Measurements from ENCODE around the gene PIK3R2. TPM values are rescaled to one million over a fixed set of nuclear protein-coding genes. Genes with fewer than 3 reads are reported as not detected.

The PIK3R2 gene
- total RNA-seq, 1 donor from 2014 or later: 24.8 TPM

GRCh38 chr19:18122860-18123795 lies 29.8 kb upstream of the PIK3R2 start:
- peaks cover 11% of the 10 kb centered on the region for H3K4me1 ChIP-seq
- no peak overlapping the region for H3K27ac ChIP-seq
- no peaks in the 10 kb centered on the region for H3K9me3 ChIP-seq
- intact Hi-C loops (cut with DNase I): no loop called here
- no peak for DNase-seq (ENCODE audit: extremely low spot score in 2 of 2)
- peak in 1 of 2 donors; percentile 51 for TF ChIP-seq POLR2AphosphoS5 (IDR thresholded peaks at IDR 0.05; ENCODE audit: insufficient read depth in 1 of 2, low read depth in 1 of 2)
- TF ChIP-seq, protein P1, sequence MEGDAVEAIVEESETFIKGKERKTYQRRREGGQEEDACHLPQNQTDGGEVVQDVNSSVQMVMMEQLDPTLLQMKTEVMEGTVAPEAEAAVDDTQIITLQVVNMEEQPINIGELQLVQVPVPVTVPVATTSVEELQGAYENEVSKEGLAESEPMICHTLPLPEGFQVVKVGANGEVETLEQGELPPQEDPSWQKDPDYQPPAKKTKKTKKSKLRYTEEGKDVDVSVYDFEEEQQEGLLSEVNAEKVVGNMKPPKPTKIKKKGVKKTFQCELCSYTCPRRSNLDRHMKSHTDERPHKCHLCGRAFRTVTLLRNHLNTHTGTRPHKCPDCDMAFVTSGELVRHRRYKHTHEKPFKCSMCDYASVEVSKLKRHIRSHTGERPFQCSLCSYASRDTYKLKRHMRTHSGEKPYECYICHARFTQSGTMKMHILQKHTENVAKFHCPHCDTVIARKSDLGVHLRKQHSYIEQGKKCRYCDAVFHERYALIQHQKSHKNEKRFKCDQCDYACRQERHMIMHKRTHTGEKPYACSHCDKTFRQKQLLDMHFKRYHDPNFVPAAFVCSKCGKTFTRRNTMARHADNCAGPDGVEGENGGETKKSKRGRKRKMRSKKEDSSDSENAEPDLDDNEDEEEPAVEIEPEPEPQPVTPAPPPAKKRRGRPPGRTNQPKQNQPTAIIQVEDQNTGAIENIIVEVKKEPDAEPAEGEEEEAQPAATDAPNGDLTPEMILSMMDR (IDR thresholded peaks at IDR 0.05): no peak
- no peak overlapping the region for H3K4me3 ChIP-seq
- H3K36me3 ChIP-seq: no peaks in the 10 kb centered on the region
- H3K27me3 ChIP-seq: no peaks in the 10 kb centered on the region

DNA sequence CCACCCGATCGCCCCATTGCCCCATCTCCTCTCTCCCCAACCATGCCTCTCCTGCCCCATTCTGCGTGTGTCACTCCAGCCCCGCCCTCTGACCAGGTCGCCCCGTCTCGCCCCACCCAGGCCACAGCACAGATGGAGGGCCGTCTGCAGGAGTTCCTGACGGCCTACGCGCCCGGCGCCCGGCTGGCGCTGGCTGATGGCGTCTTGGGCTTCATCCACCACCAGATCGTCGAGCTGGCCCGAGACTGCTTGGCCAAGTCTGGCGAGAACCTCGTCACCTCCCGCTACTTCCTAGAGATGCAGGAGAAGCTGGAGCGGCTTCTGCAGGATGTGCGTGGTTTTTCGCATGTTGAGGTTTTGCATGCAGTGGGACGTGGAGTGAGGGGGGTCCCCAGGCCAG lies 29.1 kb upstream of the PIK3R2 start:
- Histone ChIP-seq H3K4me3 (no peak overlapping the region), H3K36me3 (peaks cover 0 to 5% of the 10 kb centered on the region in 2 donors), H3K9me3 (no peaks in the 10 kb centered on the region), H3K27ac (no peak overlapping the region), H3K4me1 (peaks cover 4% of the 10 kb centered on the region), H3K27me3 (no peaks in the 10 kb centered on the region)
- DNase-seq (ENCODE audit: extremely low spot score in 2 of 2): no peak
- intact Hi-C loops (cut with DNase I): no loop called here
- no peak for TF ChIP-seq POLR2A (IDR thresholded peaks at IDR 0.05)
- TF ChIP-seq POLR2AphosphoS5 (IDR thresholded peaks at IDR 0.05; ENCODE audit: insufficient read depth in 1 of 2, low read depth in 1 of 2): no peak
- TF ChIP-seq, protein P1 (IDR thresholded peaks at IDR 0.05): no peak

DNA sequence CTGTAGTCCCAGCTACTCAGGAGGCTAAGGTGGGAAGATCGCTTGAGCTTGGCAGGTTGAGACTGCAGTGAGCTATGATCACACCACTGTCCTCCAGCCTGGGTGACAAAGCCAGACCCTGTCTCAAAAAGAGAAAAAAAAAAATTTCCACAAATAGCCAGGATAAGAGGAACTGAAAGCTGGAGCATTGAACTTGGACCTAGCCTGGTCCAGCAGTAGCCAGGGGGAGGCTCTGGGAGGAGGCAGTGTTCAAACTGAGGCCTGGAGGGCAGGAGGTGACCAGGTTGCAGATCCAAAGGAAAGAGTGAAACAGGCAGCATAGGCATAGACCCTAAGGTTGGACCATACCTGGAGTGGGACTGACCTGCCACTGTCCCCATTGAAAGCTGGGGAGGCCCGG lies 26.9 kb upstream of the PIK3R2 start:
- no peaks in the 10 kb centered on the region for H3K4me1 ChIP-seq
- no peaks in the 10 kb centered on the region for H3K27me3 ChIP-seq
- H3K9me3 ChIP-seq: no peaks in the 10 kb centered on the region
- TF ChIP-seq, protein P1 (IDR thresholded peaks at IDR 0.05): no peak
- no peak for TF ChIP-seq POLR2A (IDR thresholded peaks at IDR 0.05)
- H3K36me3 ChIP-seq: peaks cover 0 to 10% of the 10 kb centered on the region in 2 donors
- H3K4me3 ChIP-seq: no peak overlapping the region
- H3K27ac ChIP-seq: no peak overlapping the region
- DNase-seq (ENCODE audit: extremely low spot score in 2 of 2): no peak
- intact Hi-C loops (cut with DNase I): no loop called here

- intact Hi-C loops (cut with DNase I): no loop called here
- no peak for DNase-seq (ENCODE audit: extremely low spot score in 2 of 2)
- no peak overlapping the region for H3K27ac ChIP-seq
- no peaks in the 10 kb centered on the region for H3K9me3 ChIP-seq
- H3K36me3 ChIP-seq: peaks cover 0 to 18% of the 10 kb centered on the region in 2 donors
- no peak for TF ChIP-seq POLR2A (IDR thresholded peaks at IDR 0.05)
- no peak for TF ChIP-seq POLR2AphosphoS5 (IDR thresholded peaks at IDR 0.05; ENCODE audit: insufficient read depth in 1 of 2, low read depth in 1 of 2)
- TF ChIP-seq, protein P1 (IDR thresholded peaks at IDR 0.05): no peak
- no peak overlapping the region for H3K4me3 ChIP-seq
- no peaks in the 10 kb centered on the region for H3K4me1 ChIP-seq
- no peaks in the 10 kb centered on the region for H3K27me3 ChIP-seq
Observed at GRCh38 chr19:18128044-18128443, 24.9 kb upstream of the PIK3R2 start.

- H3K36me3 ChIP-seq: peaks cover 0 to 21% of the 10 kb centered on the region in 2 donors
- intact Hi-C loops (cut with DNase I): no loop called here
Observed at GRCh38 chr19:18128805-18129204, 24.2 kb upstream of the PIK3R2 start.

More at GRCh38 chr19:18128805-18129204, 24.2 kb upstream of the PIK3R2 start:
- Histone ChIP-seq H3K4me3 (no peak overlapping the region), H3K27ac (no peak overlapping the region), H3K27me3 (no peaks in the 10 kb centered on the region), H3K4me1 (no peaks in the 10 kb centered on the region), H3K9me3 (no peaks in the 10 kb centered on the region)
- TF ChIP-seq POLR2A (IDR thresholded peaks at IDR 0.05) (no peak), POLR2AphosphoS5 (IDR thresholded peaks at IDR 0.05; ENCODE audit: insufficient read depth in 1 of 2, low read depth in 1 of 2) (no peak)
- TF ChIP-seq, protein P1 (IDR thresholded peaks at IDR 0.05): no peak
- DNase-seq (ENCODE audit: extremely low spot score in 2 of 2): no peak
